Amniotic stem cell (primary cell): ENCODE data around the gene HHLA2.

ENCODE experiments used
- DNase-seq: peaks from one replicate; lab custom pipeline; 2025; lab: John Stamatoyannopoulos, UW

The HHLA2 gene

GRCh38 chr3:108393128-108393900, 97.0 kb downstream of the HHLA2 start:
- no peak for DNase-seq

DNA sequence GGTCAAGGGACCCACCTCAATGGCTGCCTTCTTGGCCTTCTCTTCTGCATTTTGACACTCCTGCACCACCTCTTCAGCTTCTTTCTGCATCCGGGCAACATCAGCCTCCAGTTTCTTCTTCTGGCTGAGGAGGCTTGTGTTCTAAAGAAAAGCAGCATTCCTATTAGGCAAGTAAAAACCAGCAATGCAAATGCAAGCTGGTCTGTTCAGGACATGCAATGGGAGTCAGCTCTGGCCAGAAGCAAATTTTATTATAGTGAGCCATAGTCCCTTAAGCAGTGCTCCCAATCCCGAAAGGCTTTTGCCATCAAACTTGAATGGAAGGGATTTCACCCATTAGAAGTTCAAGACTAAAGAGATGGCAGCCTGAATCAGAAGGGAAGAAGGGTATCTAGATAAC, 97.7 kb downstream of the HHLA2 start:
- DNase-seq: no peak

DNA sequence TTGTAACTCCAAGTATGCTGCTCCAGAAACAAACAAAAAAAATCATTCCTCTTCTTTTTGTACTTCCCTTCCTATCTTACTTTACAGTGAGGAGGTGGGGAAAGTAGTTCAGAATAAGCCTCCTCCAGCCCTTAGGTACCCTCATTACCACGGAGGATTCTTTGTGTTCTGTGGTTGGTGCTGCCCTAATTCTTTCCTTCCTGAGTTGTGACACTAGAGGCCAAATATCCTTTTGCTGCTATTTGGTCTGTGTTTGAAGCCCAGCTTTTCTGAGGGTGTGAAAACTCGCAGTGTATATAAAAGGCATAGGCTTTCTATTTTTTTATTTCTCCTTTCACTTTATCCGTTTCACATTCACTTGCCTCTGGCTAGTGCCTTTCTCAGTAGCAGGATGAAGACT, 98.2 kb downstream of the HHLA2 start:
- no peak for DNase-seq

GRCh38 chr3:108396336-108396735, 100.0 kb downstream of the HHLA2 start:
- no peak for DNase-seq

GRCh38 chr3:108398510-108398909, 102.2 kb downstream of the HHLA2 start:
- DNase-seq: no peak

- no peak for DNase-seq
Measured at GRCh38 chr3:108401836-108402235, 105.5 kb downstream of the HHLA2 start.

DNA sequence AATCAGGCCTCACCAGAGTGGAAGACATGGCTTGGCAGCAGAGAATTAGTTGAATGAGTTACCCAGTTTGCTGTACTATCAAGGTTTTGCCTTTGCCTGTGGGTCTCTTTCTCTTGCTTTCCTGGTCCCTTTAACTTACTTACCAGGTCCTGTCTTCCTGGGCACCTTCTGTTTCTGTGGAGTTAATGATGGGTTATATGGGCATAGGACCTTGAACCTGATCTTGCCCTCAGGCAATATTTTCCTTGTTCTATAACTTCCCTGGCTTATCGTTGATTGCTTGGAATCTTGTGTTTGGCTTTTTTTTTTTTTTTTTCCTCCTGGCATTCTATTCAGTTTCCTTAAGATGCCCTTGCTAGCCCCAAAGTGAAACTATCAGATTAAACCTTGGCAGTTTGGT, 106.8 kb downstream of the HHLA2 start:
- DNase-seq: no peak

GRCh38 chr3:108403686-108404345, 107.5 kb downstream of the HHLA2 start:
- no peak for DNase-seq

GRCh38 chr3:108404368-108404767, 108.0 kb downstream of the HHLA2 start:
- DNase-seq: no peak

GRCh38 chr3:108406063-108406660, 109.8 kb downstream of the HHLA2 start:
- no peak for DNase-seq

- peak; percentile 24 for DNase-seq
Measured at GRCh38 chr3:108406661-108407206, 110.4 kb downstream of the HHLA2 start.

DNA sequence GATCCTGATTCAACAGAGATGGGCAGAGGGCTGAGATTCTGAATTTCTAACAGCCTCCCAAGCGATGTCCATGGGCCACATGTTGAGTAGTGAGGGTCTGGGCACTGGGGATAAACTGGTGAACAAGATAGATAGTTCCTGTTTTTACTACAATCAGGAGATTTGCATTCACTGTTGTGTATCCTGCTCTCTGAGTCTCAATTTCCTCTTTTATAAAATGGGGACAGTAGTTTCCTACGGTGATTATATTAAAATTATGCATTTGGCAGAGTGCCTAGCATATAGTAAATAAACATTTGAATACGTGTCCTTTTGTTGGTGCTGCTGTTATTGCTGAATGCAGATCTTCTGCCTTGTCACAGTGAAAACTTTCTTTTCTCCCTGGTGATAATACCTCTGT, 111.5 kb downstream of the HHLA2 start:
- DNase-seq: no peak

DNA sequence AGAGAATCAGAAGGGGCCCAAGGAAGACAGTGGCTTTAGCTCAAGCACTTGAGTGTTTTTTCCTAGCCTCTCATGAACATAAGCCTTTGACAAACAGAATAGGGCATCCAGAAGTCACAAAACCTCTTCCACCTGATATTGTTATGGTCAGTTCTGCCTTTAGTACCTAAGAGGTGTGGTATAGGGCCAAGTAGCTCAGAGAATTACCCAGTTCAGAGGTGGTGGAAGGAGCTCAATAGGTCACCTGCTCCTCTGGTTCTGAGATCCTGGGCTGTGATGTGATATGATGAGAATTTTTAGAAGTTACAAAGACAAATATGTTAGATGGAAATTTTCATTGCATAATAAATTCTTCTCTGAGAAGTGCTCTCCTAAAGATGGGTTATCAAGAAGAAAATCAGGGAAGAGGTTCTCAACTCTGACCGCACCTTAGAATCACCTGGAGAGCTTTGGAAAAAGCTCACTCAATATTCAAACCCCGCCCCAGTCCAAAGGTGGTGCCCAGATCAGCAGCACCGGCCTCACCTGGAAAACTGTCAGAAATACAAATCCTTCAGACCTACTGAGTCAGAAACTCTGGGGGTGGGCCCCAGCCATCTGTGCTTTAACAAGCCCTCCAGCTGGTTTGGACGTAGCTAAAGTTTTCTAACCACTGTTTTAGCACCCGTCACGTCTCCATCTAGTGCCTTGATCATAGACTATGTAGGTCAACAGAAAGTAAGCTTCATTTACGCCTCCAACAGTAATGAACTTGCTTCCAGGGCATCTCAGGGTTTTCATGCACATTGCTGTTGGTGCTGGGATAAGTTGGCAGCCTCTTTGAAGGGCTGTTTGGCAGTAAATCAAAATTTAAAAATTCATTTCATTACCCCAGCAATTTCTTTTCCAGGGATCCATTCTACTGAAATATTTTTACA, 112.8 kb downstream of the HHLA2 start:
- DNase-seq: no peak

DNA sequence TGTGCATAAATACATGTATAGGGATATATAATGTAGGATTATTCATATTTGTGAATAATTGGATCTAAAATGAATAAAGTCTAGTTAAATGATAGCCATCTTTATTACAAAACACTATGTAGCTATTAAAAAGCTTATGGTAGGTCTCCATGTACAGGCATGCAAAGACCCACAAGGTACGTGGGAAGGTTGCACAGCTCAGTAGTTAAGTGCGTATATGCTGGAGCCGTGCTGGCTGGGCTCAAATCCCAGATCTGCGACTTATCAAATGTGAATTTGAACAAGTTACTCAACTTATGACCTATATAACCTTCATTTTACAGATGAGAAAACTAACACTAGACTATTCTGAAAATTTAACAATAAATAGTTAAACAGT, 113.4 kb downstream of the HHLA2 start:
- no peak for DNase-seq

DNA sequence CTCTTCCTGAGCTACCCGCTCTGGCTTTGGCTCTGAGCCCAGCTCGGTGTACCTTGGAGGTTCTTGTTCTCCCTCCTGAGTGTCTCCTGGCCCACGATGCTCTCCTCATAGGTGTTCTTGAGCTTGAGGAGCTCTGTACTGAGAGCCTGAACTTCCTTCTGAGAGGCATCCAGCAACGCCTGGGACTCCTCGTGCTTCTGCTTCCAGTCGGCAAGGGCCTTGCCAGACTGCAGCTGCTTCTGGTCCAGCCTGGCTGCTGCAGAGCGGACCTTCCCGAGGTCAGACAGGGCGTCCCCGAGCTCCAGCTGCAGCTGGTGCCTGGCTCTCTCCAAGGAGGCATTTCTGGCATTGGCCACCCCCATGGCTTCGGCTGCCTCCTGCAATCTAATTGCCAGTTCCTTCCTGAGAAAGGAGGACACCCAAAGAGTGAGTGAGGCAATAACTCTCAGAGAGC, 114.2 kb downstream of the HHLA2 start:
- DNase-seq: no peak

- DNase-seq: no peak
Measured at GRCh38 chr3:108412121-108412750, 115.9 kb downstream of the HHLA2 start.

GRCh38 chr3:108414007-108414406, 117.7 kb downstream of the HHLA2 start:
- DNase-seq: no peak

DNA sequence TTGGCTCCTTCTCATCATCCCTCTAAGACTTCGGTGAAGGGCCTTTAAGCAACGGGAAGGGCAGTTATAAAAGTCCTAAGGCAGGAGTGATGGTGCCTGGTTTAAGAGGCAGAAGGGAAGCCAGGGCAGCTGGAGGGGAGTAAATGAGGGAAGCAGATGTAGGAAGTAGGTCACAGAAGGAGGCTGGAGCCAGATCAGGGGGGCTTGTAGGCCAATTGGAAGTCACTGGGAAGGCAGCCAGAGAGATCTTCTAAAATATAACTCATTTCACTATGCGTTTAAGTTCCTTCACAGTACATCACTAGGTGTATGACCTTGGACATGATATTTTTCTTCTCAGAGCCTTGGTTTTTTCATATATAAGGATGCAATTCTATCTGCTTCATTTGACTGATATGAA, 119.3 kb downstream of the HHLA2 start:
- no peak for DNase-seq

DNA sequence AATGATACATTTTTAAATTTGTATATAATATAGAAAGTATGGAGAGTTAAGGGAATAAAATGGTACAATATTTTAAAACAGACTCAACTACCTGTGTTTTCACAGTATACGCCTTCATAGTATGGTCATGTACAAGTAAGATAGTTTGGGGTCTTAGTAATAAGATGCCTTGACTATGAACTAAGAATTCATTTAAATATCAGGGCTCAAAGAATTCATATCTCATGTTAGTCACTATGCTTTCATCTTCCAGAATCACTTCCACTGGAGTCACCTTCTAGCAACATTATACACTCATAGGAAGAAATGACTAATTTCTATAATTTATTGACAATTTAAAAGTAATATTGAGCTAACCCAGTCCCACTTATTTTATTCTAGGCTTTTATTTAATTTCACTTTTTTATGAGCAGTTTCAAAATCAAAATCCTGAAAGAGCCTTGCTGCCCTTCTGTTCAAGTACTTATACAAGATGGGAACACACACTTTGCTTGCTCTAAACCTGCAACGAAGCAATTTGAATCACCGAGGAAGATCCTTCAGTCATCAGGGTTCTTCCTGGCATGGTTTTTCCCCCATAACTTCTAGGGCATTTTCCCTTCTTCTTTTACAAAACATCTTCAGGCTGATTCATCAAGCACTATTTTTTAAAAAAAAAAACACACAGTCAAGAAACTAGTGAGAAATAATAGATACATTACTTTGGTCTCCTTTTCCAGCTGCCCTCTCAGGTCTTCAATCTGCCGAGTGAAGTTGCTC, 119.9 kb downstream of the HHLA2 start:
- no peak for DNase-seq

DNA sequence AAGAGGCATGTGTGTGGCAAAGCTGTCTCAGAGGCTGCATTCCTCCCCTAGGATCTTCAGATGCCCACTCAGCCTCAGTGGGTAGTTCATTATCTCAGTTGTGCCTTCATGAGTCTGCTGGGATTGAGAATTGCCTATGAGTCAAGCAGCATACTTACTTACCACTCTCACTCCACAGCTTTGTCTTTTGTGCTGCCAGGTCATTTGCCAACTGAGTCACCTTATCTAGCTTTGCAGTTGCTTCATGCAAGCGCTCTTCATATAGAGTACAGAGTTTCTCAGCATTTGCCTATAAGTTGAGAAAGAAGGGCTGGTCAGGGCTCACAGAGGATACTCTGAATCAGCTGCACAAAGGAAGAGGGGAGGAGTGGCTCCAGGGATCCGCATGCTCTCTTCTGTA, 124.6 kb downstream of the HHLA2 start:
- peak; percentile 67 for DNase-seq
